PFSK-1 (cell line): ENCODE data around the gene RAB44.

Experiments
- POLR2AphosphoS5 ChIP-seq: IDR thresholded peaks from 2 replicates; pipeline ENCODE4 v1.6.1; 2012; ENCODE audit warnings: low read depth, mild to moderate bottlenecking, control low read depth, low read length, moderate library complexity
- TF ChIP-seq, protein P1 (sequence below), 2 experiments: IDR thresholded peaks; 2 replicates each; pipeline versions ENCODE4 v1.6.1 to v1.8.0; 2011 to 2012; ENCODE audit warnings: low read depth in 2 of 2, low read length in 2 of 2, control low read depth in 1 of 2, inconsistent platforms in 1 of 2, mild to moderate bottlenecking in 1 of 2, moderate library complexity in 1 of 2; ENCODE audit not compliant: insufficient read depth in 1 of 2

DNA sequence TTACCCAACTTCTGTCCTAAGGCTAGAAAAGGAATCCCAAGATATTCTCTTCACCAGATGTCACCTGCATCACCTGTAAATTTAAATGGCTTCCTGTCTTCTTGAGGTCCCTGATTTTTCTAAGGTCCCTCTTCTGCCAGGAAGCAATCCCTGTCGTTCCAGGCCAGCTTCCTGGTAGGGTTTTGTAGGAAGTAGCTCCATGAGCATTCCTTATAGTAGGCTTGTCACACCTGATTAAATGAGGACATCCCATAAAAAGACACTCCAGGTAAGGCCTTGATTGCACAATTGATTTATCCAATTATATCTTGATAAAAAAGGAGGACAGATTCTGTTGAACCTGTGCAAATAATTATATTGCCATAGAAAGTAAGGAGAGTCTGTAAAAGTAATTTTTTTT is 8.7 kb downstream of the RAB44 start:
- TF ChIP-seq, protein P1, sequence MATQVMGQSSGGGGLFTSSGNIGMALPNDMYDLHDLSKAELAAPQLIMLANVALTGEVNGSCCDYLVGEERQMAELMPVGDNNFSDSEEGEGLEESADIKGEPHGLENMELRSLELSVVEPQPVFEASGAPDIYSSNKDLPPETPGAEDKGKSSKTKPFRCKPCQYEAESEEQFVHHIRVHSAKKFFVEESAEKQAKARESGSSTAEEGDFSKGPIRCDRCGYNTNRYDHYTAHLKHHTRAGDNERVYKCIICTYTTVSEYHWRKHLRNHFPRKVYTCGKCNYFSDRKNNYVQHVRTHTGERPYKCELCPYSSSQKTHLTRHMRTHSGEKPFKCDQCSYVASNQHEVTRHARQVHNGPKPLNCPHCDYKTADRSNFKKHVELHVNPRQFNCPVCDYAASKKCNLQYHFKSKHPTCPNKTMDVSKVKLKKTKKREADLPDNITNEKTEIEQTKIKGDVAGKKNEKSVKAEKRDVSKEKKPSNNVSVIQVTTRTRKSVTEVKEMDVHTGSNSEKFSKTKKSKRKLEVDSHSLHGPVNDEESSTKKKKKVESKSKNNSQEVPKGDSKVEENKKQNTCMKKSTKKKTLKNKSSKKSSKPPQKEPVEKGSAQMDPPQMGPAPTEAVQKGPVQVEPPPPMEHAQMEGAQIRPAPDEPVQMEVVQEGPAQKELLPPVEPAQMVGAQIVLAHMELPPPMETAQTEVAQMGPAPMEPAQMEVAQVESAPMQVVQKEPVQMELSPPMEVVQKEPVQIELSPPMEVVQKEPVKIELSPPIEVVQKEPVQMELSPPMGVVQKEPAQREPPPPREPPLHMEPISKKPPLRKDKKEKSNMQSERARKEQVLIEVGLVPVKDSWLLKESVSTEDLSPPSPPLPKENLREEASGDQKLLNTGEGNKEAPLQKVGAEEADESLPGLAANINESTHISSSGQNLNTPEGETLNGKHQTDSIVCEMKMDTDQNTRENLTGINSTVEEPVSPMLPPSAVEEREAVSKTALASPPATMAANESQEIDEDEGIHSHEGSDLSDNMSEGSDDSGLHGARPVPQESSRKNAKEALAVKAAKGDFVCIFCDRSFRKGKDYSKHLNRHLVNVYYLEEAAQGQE (IDR thresholded peaks at IDR 0.05; ENCODE audit: insufficient read depth in 1 of 2, low read depth in 2 of 2, low read length in 2 of 2) = no peak
- no peak for TF ChIP-seq POLR2AphosphoS5
